Measurements from ENCODE around the gene SMIM5. TPM values are rescaled to one million over a fixed set of nuclear protein-coding genes. Genes with fewer than 3 reads are reported as not detected.
A peak's percentile ranks its signal among the peaks of the same experiment; 100 is the strongest.

The SMIM5 gene
- total and polyA plus RNA-seq, 9 of the 15 experiments (the other 6 are each of a cell fraction or from before 2014, with no cell fraction given) = 0.08 TPM; not detected in 8

GRCh38 chr17:75624714-75625345 is 8.4 kb upstream of the SMIM5 start:
- FAIRE-seq (no peak), ATAC-seq (no peak), DNase-seq (ENCODE audit: extremely low read depth in 1 of 4, low spot score in 3 of 4) (no peak)
- in situ Hi-C loops (cut with MboI) = no loop called here
- 62% methylated on average over 14 of the region's 23 CpGs for WGBS (ENCODE audit: insufficient coverage, low coverage, missing lambda C conversion rate)
- Histone ChIP-seq H3K4me3 (no peak overlapping the region), H3K27me3 (ENCODE audit: control insufficient read depth in 2 of 2, insufficient read depth in 2 of 2, low read length in 2 of 2) (peaks cover 1 to 27% of the 10 kb centered on the region in 2 experiments; a peak in 3 of 5 replicates), H3K36me3 (ENCODE audit: control insufficient read depth, insufficient read depth, low read length) (no peaks in the 10 kb centered on the region; the same call in 2 of the 3 replicates), H4K20me1 (replicated peaks; ENCODE audit: control insufficient read depth, insufficient read depth, low read length) (peaks cover 17% of the 10 kb centered on the region), H3K9me1 (ENCODE audit: control insufficient read depth, insufficient read depth, low read length) (no peaks in the 10 kb centered on the region), H2AFZ (ENCODE audit: low read depth, low read length) (no peak overlapping the region), H3K4me1 (replicated peaks in 1 of 2; ENCODE audit: control insufficient read depth in 2 of 2, insufficient read depth in 2 of 2, low read length in 2 of 2) (peaks cover 6 to 79% of the 10 kb centered on the region in 2 experiments; a peak in 4 of 5 replicates), H3K9me3 (replicated peaks; ENCODE audit: control insufficient read depth, insufficient read depth, low read depth, low read length) (no peaks in the 10 kb centered on the region), H3K9ac (ENCODE audit: insufficient read depth in 1 of 2, low read depth in 2 of 2, low read length in 2 of 2) (0 out of 4 replicates have a peak overlapping the region, but pooled peaks of 1 of the 2 experiments have one; percentile 20), H3K79me2 (ENCODE audit: control insufficient read depth, insufficient read depth, low read length) (no peaks in the 10 kb centered on the region), H3K4me2 (ENCODE audit: insufficient read depth, low read length) (no peak overlapping the region), H3K27ac (ENCODE audit: extremely low read depth, low read depth, low read length) (no peak overlapping the region)
- intact Hi-C loops (cut with micrococcal nuclease) = no loop called here
- no peak for TF ChIP-seq CBFA2T3 (IDR thresholded peaks at IDR 0.05)
- TF ChIP-seq POLR2G (IDR thresholded peaks at IDR 0.05; ENCODE audit: low read depth, low read length) = peak; percentile 42; the same call in 1 of the 2 replicates
- ChIA-PET CTCF (ENCODE audit: low intra/inter-chr PET ratio) (no interaction called here), POLR2A (interaction anchor here (0.5 to 2.1 kb wide), 9 partner anchors 9 to 1811 kb away, joined by 3 to 8 read pairs (median 3); no protein-coding TSS in a partner anchor)
- BruUV-seq (replicated peaks) = no TSS peak

- 76% methylated on average over 15 of the region's 15 CpGs for WGBS (ENCODE audit: insufficient coverage, low coverage, missing lambda C conversion rate)
- ChIA-PET CTCF (ENCODE audit: low intra/inter-chr PET ratio) (interaction anchor here (0.6 to 1.1 kb wide), 3 partner anchors 38 to 835 kb away, joined by 3 read pairs; partner anchors contain the start of gene MYO15B), POLR2A (interaction anchor here (0.8 kb wide), 1 partner anchor 122 kb away, joined by 3 read pairs; no protein-coding TSS in a partner anchor)
- ATAC-seq = peak; percentile 93
- Histone ChIP-seq H3K4me2 (ENCODE audit: insufficient read depth, low read length) (no peak overlapping the region), H3K9me1 (ENCODE audit: control insufficient read depth, insufficient read depth, low read length) (no peaks in the 10 kb centered on the region), H4K20me1 (replicated peaks; ENCODE audit: control insufficient read depth, insufficient read depth, low read length) (peaks cover 14% of the 10 kb centered on the region), H3K9me3 (replicated peaks; ENCODE audit: control insufficient read depth, insufficient read depth, low read depth, low read length) (no peaks in the 10 kb centered on the region), H3K4me3 (no peak overlapping the region), H2AFZ (ENCODE audit: low read depth, low read length) (no peak overlapping the region), H3K36me3 (ENCODE audit: control insufficient read depth, insufficient read depth, low read length) (peaks cover 4% of the 10 kb centered on the region; the same call in 2 of the 3 replicates), H3K27ac (ENCODE audit: extremely low read depth, low read depth, low read length) (no peak overlapping the region), H3K27me3 (ENCODE audit: control insufficient read depth in 2 of 2, insufficient read depth in 2 of 2, low read length in 2 of 2) (peaks cover 0 to 17% of the 10 kb centered on the region in 2 experiments; a peak in 2 of 5 replicates), H3K9ac (ENCODE audit: insufficient read depth in 1 of 2, low read depth in 2 of 2, low read length in 2 of 2) (peak overlapping the region in 1 of 2 experiments; percentile 19; a peak in 2 of 4 replicates), H3K79me2 (ENCODE audit: control insufficient read depth, insufficient read depth, low read length) (no peaks in the 10 kb centered on the region), H3K4me1 (replicated peaks in 1 of 2; ENCODE audit: control insufficient read depth in 2 of 2, insufficient read depth in 2 of 2, low read length in 2 of 2) (peaks cover 6 to 69% of the 10 kb centered on the region in 2 experiments; a peak in 4 of 5 replicates)
- BruUV-seq (replicated peaks) = no TSS peak
- peak; percentile 66 to 82 (median 77) for DNase-seq (ENCODE audit: extremely low read depth in 1 of 4, low spot score in 3 of 4)
- intact Hi-C loops (cut with micrococcal nuclease) (no loop called here), in situ Hi-C loops (cut with MboI) (no loop called here)
- FAIRE-seq = peak; percentile 57
- TF ChIP-seq CTCF (IDR thresholded peaks at IDR 0.05 in 2 of 3, conservative IDR thresholded peaks at IDR 0.05 in 1 of 3; ENCODE audit: insufficient read depth in 2 of 3, low read depth in 1 of 3, low read length in 3 of 3) (peak; percentile 78 to 93 (median 89)), XRCC5 (IDR thresholded peaks at IDR 0.05; ENCODE audit: low read depth, low read length) (0 out of 2 replicates have a peak, but pooled peaks have one; percentile 14), RFX7 (CRISPR knock-in tag; IDR thresholded peaks at IDR 0.05) (no peak), BCL6 (CRISPR knock-in tag; IDR thresholded peaks at IDR 0.05) (no peak), CREM (IDR thresholded peaks at IDR 0.05; ENCODE audit: low read depth) (0 out of 2 replicates have a peak, but pooled peaks have one; percentile 14), ZBTB7A (IDR thresholded peaks at IDR 0.05; ENCODE audit: borderline replicate concordance, control insufficient read depth, low read depth, low read length) (peak; percentile 58; the same call in 1 of the 2 replicates), MAZ (CRISPR knock-in tag; conservative IDR thresholded peaks at IDR 0.05 in 1 of 2, IDR thresholded peaks at IDR 0.05 in 1 of 2) (0 out of 4 replicates have a peak, but pooled peaks have one; percentile 31 to 32), GTF2F1 (IDR thresholded peaks at IDR 0.05; ENCODE audit: low read depth, low read length) (no peak)
Measured at GRCh38 chr17:75625813-75626486, 7.3 kb upstream of the SMIM5 start.
